Dermis blood vessel endothelial cell (primary cell): ENCODE measurements around the gene C22orf39. TPM values are rescaled to one million over a fixed set of nuclear protein-coding genes. Genes with fewer than 3 reads are reported as not detected.
A peak's percentile ranks its signal among the peaks of the same experiment; 100 is the strongest.
"Not testable (repeated sequence)": the region's sequence is repeated elsewhere in the genome, so short reads cannot be mapped to it uniquely, and the experiment has no call there.

Source experiments
- DNase-seq: peaks from one replicate; pipeline ENCODE4 v3.0.0; 2010
- total RNA-seq: library from RNA; depleted of rRNA; stranded (reverse); fragments of >200 nt; gene quantifications from 2 replicates; pipeline ENCODE4 v1.2.3, GENCODE V29; 2014

The C22orf39 gene
- total RNA-seq, 1 donor from 2014 or later: 27.1 TPM

DNA sequence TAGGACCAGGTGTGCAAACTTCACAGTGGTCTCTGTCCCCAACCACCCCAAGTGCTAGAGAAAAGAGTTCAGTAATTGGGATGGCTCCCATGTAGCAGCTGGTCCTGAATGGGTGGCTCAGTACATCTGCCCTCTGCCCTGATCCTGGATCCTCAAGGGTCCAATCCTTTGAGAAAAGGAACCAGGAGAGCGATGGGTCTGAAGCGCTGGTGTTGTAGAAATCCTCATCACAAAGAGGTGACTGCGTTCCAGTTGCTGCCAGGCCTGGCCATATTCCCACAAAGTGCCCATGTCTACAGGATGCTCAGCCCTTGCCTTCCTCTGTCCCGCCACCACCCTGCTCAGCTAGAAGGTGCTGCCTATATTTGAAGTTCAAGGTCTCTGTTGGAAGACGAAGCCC, 6.2 kb upstream of the C22orf39 start:
- DNase-seq: no peak

DNA sequence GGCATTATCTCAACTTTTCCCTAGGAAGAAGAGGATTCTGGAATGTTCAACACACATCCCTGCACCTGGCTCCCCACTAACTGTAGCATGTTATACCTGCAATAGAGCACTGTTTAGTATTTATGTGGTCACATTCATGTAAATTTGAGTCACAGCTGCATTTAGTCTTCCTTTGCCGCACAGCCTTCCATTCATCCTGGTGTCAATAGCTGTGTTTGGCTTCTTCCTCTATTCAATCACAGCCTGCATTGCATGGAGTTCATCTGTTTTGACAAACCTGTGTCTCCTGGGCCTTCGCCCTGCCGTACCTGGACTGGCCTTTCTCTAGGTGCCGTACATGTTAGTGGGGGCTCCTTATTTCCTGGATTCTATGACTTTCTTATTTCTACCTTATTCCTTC, 4.1 kb upstream of the C22orf39 start:
- DNase-seq: no peak

DNA sequence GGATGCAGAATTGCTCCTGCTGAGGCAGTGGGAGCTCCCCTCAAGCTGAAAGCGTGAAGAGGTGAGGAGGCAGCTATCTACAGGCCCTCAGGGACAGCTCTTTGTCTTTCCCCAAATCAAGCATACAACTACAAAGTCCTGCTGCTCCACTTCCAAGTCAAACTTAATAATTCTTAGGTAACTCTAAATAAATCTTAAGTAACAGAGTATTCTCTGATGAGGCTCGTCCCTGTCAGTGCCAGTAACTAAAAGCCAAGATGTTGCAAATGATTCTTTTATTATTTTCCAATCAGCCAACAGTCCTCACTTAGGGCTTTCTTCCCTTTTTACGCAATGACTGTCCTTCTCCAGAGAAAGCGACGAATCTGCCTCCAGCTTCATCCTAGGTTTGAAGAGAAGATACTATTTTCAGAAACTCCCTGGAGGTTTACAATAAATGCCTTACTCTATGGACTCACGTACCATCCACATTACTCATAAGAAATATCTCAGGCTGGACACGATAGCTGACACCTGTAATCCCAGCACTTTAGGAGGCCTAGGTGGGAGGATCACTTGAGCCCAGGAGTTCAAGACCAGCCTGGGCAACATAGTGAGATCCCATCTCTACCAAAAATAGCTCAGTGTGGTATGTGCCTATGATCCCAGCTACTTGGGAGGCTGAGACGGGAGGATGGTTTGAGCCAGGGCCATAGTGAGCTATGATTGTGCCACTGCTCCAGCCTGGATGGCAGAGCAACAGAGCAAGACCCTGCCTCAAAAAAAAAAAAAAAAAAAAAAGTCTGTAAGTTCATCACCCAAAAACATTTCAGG, 3.1 kb upstream of the C22orf39 start:
- DNase-seq: no peak

DNA sequence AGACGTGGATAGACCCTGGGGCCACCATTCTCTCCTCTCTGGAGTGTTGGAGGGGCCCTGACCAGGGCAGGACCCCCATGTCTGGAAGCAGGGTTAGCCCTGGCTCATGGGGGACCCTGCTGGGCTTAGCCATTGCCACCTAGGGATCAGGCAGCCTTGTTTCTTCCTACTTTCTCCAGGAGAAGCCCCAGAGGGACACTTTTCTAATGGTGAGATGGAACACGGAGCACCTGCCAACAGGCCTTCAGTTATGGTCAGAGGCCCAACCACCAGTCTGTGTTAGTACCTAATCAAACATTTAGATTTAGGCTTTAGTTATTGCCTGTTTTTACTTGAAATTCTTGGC, 1.9 kb upstream of the C22orf39 start:
- no peak for DNase-seq

DNA sequence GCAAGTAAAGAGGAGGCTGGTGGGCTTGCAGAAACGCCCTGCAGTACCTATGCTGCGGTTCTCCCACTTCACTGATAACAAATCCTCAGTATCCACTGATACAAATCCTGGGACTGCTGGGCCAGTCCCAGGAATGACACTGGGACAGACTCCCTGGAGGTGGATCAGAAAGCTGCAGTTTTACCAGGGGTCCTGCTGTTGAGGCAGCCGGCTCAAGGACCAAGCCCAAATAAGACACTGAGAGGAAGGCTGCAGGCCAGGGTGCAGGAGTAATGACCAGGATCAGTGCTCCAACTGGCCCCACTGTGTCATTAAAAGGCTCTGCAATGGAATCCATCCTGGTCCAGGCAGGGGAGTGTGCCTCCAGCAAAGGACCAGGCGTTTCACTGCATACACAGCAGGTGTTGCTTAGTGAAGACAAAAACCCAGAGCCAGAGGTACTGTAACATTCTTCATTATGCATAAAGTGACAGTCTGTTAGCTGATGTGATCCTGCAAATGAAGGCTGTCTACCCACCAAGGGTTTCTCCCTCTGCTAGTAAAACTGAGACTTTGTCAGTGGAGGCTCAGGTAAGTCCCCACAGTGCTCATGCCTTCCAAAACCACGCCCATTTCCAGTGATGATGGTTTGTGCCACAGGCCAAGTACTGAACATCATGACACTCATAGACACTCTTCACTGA, 1.4 kb upstream of the C22orf39 start:
- no peak for DNase-seq

DNA sequence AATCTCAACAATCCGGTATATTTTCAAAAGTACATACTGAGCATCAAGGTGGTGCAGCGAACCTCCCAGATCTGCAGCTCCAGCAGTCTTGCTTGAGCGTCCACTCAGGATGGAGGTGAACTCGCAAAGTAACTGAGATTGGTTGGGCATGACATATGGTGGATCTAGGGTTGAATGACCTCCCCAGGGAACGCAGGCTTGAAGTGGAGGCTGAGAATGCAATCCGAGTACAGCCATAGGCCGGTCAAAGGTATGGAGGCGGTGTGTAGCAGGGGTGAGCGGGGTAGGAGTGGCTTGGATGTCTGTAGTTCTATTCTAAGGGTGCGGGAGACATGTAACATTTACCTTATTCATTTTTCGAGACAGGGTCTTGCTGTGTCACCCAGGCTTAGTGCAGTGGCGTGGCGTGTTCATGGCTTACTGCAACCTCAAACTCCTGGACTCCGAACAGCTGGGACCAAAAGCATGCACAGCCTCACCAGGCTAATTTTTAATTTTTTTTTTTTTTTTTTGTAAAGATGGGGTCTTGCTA, 631 bp upstream of the C22orf39 start:
- peak; percentile 59 for DNase-seq

DNA sequence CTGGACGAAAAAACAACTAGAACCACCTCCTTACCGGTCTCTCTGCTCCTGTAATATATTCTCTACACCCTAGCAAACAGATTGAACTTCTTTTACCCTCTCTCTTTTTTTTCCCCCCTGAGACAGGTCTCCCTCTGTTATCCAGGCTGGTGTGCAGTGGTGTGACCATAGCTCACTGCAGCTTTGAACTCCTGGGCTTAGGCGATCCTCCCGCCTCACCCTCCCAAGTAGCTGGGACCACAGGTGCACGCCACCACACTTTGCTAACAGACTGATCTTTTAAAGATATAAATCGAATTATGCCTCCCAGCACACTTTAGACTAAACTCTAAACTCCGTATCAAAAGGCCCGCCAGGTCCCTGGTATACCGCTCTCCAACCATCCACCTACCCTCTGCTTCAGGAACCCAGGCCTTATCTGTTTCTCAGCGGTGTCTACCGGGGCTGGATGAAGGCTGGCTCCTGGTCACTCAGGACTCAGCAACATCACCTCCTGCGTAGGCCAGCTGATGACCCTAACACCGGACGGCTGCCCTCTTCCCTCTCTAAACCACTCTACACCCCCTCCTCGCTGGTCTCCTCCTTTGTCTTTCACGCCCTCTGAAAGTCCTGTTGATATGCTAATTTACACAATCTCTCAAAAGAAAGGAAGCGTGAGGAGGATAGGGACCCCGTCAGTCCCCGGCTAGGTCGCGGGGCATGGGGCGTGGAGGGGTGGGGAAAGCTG, 745 bp downstream of the C22orf39 start:
- DNase-seq: peak; percentile 37

DNA sequence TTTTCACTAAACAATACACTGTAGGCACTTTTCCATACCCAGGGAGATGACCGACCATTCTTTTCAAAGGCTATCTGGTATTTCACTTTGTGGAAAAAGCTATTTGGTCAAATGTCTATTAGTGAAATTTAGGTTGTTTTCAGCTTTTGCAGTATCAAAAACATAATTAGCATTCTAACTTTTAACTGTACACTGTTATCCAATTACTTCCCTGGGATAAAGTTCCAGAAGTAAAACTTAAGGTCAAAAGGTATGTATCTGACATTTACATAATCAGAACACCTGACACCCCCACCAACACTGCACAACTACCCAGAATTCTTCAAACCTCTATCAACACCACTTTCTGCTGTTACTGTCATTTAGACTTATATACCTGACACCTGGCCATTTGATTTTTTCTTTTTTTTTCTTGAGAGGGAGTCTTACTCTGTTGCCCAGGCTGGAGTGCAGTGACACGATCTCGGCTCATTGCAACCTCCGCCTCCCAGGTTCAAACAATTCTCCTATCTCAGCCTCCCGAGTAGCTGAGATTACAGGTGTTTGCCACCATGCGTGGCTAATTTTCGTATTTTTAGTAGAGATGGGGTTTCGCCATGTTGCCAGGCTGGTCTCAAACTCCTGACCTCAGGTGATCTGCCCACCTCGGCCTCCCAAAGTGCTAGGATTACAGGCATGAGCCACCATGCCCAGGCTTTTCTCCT, 2.1 kb downstream of the C22orf39 start:
- peak; percentile 20 for DNase-seq

DNA sequence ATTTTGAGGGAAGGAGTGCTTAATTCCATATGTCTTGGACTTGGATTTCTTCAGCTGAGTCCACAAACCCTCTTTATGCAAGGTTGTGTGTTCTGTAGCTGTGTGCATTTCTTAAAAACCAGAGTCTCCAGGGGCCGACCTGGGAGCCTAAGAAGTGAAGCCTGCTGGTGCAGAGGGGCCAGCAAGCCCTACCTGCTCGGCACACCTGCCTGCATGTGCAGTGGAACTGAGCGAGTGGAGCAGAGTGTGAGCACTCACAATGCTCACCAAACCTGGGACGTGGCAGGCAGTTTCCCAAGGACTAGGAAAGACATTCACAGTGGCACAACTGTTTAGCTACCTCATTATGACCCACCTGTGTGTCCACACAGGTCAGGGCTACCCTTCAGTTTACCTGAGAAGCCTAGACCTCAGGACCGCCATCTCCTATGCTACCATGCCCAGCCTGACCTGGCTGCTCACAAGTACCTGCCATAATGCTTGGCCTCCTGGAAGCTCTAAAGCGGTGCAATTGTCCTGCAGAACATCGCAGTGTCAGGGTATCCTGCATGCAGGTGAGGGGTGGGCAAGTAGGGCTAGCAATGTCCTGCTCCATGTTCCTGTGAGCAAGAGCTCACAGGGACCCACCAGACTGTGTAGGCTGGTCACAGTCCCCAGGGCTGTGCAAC, 3.8 kb downstream of the C22orf39 start:
- no peak for DNase-seq

DNA sequence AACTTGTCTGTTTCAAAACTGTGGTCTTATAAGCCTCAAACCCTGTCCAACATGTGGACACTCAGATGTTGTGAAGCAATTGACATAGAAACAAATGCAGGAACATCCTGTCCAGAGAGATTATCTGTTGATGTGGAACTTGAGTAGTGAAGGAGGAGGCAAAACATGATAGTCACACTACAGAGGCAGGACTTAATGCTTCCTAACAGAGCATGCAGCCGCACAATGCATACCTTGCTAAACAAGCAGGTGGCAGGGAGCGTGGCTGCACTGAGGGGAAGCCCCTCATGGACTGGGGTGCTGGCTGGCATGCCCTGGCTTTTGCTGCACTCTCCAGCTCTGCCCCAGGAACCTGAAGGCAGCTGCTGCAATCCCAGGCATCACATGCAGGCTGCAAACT, 5.3 kb downstream of the C22orf39 start:
- DNase-seq: no peak

DNA sequence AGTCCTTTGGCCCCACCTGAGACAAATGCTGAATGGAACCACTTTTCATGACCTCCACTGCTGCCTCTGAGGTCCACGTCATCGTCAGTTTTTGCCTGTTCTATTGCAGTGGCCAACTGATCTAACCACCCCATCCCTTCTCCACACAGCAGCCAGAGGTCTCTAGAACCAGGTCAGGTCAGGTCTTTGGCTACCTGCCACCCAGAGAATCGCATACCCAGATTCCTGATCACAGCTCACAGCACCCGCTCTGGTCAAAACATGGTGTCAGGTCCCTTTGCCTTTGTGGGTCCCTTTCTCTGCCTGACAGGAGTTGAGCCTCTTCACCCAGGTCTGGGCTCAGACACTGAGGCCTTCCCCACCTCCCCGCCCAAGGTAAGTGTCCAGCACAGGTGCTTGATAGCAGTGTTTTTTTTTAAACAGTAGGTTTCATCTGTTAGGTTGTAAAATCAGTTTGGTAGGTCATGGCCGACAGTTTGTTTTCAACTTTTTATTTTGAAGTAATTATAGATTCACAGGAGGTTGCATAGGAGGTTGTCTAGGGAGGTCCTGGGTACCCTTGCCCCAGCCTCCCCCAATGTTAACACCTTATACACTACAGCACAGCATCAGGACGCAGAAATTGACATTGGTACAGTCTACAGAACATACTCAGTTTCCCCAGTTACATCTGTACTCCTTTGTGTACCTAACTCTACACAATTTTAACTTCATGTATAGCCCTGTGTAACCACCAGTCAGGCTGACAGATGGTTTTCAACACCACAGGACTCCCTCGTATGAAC, 6.9 kb downstream of the C22orf39 start:
- DNase-seq: no peak

DNA sequence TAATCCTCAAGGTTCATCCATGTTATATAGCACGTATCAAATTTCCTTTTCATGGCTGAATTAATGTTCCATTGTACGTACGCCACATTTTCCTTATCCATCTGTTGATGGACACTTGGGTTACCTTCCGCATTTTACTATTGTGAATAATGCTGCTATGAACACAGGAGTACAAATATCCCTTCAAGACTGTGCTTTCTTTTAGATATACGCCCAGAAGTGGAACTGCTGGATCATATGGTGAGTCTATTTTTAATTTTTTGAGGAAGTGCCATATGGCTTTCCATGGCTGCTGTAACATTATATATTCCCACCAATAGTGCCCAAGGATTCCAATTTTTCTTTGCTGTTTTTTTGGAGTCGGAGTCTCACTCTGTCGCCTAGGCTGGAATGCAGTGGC, 9.2 kb downstream of the C22orf39 start:
- DNase-seq: no peak

DNA sequence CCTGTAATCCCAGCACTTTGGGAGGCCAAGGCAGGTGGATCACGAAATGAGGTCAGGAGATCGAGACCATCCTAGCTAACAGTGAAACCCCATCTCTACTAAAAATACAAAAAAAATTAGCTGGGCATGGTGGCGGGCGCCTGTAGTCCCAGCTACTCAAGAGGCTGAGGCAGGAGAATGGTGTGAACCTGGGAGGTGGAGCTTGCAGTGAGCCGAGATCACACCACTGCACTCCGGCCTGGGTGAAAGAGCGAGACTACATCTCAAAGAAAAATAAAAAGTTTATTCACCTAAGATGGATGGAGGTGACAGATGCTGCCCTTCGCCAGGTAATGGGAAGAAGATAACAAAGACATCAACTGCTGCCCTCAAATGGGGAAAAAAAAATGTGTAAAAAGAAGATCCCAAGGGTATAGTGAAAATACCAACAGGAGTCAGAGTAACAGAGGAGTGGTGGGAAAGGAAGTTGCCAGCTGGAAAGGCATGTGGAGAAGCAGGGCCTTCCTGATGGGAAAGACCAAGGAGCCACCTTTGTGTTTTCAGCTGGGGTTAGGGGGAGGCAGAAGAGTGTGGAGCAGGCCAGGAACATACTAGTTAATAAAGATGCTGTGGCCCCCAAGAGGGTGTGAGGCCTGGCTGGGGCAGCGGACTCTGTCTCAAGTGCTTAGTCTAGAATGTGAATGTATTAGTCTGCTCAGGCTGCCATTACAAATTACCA, 10.9 kb downstream of the C22orf39 start:
- DNase-seq: not testable (repeated sequence)

DNA sequence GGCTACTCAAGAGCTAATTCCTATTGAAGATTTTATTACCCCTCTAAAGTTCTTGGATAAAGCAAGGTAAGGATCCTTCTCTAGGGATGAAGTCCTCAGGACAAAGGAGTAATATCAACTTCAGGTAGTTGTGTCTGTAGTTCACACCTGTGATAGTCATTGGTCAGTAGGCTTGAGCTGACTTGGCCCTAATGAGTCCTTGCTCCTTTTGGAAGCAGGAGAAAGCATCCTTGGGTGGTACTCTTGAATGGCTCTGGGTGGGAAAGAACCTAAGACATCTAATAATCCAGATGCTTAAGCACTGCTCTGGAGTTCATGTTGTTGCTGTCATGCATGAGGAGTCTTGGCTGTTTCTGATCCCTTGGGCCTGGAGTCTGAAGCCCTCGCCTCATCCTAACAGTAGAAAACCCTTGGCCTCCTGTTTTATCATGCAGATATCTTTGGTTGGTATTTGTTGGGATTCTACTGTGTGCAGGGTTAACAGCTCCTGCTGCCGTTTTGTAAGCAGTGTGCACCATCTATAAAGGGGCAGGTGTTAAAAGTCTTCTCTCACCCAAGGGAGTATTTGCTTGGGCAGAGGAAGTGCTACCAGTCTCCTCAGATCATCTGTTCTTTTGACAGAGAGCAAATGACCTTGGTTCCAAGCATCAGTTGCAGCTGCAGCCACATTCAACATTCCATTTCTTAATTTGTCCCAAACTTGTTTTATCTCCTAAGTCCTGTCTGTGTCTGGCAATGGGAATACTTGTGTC, 12.5 kb downstream of the C22orf39 start:
- no peak for DNase-seq

DNA sequence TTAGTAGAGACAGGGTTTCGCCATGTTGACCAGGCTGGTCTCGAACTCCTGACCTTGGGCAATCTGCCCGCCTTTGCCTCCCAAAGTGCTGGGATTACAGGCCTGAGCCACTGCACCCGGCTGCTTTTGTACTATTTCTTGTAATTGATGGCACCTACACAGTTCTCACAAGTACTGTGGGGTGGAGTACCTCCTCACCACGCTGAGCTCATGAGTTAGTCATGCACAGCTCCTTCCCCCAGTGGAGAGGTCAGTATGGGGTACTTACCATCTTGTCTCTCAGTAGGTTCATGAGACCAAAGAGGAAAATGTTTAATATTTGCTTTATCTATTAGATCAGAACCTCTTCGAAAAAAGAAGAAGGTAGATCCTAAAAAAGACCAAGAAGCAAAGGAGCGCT, 13.1 kb downstream of the C22orf39 start:
- no peak for DNase-seq

DNA sequence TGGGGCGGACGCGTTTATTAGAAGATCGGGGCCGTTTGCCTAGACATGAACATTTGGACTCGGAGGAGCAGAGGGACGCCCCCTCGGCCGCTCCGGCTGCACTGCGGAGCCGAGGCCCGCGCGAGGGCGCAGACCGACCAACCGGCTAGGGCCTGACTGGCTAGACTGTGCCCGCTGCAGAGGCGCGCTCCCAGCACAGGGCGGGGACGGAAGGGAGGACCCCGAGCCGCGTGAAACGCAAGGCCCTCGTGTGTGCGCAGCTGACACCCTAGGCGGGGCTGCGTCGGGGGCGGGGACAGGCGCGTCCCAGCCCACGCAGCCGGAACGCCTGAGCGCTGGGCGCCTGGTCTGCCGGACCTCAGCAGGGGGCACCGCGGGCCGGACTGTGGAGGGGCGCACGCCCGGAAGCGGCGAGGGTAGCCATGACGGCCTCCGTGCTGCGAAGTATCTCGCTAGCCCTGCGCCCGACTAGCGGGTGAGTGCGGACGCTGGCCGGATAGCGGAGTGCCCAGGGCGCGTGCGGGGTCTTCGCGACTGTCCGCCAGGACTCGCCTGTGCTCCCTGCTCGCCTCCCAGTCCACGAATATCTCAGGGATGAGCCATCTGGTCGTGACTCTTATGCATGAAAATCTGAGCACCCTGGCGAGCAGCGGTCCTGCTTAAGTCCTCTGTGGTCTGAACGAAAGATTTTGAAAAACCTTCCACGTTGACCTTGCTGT, 15.2 kb downstream of the C22orf39 start, which contains the start of gene MRPL40:
MRPL40 (plus strand) TSS at position 413 of the 719 bp plus-strand sequence; CDS start at position 423, 10 bp downstream.
- peak; percentile 96 for DNase-seq

DNA sequence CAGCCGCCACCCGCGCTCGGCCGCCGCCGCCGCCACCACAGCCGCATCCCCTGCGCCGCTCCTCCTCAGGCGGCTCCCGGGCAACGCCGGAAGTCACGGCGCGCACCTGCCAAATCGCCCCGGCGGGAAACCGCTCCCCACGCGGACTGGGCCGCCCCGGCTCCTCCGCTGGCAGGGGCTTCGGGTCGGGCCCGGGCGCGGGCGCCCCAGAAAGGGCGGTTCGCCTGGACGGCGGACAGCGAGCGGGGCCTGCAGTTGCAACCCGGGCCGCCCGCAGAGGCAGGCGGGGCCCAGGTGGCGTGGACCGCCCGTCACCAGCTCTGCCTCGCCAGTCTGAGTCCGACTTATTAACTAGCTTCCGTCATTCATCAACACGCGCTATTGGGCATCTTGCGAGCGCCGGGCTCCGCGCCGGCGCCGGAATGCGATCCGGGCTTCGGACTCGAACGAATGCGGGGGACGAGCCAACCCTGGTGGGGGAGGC, 15.8 kb downstream of the C22orf39 start, which contains the start of gene HIRA:
HIRA (minus strand) TSS at position 85 of the 484 bp plus-strand sequence. CDS start 257 bp downstream, outside the sequence.
- DNase-seq: peak; percentile 81

DNA sequence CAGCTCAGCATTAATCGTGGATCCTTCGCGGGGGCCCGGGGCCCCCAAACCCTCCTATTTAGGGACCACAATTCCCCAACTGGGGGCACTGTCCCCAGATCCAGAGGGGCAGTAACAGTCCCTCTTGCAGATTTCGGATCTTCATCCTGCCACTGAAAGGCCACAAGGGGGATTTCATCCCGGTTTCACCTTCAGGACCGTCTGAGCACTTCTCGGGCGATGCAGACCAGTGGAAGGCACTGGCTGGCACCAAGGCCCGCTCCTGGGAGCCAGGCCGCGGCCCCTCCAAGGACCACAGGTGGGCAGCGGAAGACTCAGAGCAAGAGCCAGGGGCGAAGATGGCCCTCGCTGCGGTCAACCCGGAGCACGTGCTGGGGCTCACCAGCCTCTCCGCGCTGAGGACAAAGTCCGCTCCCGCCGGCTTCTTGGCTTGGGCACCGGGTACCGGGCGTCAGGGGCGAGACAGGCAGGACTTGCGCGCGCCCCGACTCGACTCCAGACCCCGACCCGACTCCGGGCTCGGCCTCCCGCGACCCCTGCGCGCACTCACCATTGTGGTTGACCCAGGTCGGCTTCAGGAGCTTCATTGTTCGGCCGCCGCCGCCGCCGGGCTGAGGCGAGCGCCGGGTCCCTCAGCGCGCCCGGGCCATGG, 16.5 kb downstream of the C22orf39 start:
- peak; percentile 52 for DNase-seq
